Right hindlimb (tissue), 1 donor: ENCODE measurements around the gene PELO.
"Not testable (repeated sequence)": the region's sequence is repeated elsewhere in the genome, so short reads cannot be mapped to it uniquely, and the experiment has no call there.

Experiments used
- DNase-seq: peaks from one replicate; pipeline ENCODE4 v3.0.0-alpha.2; 2018

Gene PELO

GRCh38 chr5:52802272-52802973 is 14.7 kb downstream of the PELO start:
- no peak for DNase-seq

DNA sequence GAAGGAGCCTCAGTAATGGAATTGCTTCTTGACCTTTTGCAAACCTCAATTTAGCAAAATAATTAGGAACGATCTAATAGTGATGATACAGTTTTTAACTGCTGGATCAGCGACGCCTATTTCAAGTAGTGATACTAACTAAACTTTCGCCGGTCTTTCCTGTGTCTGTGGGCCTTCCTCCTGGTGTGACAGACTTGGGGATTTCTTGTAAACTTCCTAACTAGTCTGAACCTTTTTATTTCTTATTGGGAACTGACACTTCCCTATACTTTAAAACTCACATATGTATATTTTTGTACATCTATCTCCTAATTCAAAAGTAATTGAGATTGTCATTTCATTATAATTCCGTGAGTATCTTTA is 15.2 kb downstream of the PELO start:
- DNase-seq = no peak

- DNase-seq = no peak
These were observed 16.7 kb downstream of the PELO start for GRCh38 chr5:52804387-52804791.

- no peak for DNase-seq
These were observed 17.3 kb downstream of the PELO start for GRCh38 chr5:52804981-52805380.

DNA sequence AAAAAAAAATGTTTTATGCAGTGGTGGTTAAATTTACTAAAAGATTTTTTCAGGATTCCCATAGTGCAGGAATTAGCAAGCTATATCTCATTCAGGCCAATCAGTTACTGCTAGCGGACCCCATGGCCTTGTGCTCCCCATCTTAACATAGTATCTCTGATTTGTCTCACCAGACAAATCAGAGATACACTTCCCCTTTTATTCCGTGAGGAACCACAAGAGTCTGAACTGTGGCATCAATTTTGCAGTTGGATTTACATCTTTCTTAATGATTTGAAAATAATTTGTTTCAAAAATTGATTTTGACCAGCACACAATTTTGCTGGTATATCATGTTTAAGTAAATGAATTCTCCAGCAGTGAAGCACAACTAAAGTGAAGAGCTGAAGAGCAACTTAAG is 17.9 kb downstream of the PELO start:
- no peak for DNase-seq

- DNase-seq = no peak
These were observed 19.3 kb downstream of the PELO start for GRCh38 chr5:52807037-52807436.

DNA sequence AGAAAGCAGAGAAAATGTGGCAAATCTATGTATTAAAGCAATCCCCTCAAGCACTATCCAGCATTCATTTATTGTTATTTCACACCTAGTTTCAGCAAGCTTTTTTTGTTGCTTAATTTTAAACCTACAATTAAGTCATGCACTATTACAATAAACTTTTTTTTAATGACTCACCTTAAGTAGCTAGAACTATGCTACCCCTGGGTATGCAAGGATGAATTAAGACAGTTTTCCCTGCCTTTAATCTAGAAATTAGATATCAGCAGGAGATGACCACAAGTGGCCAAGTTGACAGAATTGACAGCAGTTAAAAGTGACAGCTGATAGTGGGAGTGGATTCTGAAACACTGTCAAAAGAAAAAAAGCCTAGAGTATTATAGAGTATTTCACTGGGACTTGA is 20.0 kb downstream of the PELO start:
- no peak for DNase-seq

GRCh38 chr5:52808316-52808901 is 20.7 kb downstream of the PELO start:
- no peak for DNase-seq

- DNase-seq = no peak
These were observed 22.2 kb downstream of the PELO start for GRCh38 chr5:52809884-52810283.

GRCh38 chr5:52810426-52810825 is 22.7 kb downstream of the PELO start:
- DNase-seq = no peak

- no peak for DNase-seq
These were observed 23.5 kb downstream of the PELO start for GRCh38 chr5:52811067-52811749.

GRCh38 chr5:52814352-52815148 is 26.8 kb downstream of the PELO start:
- no peak for DNase-seq

DNA sequence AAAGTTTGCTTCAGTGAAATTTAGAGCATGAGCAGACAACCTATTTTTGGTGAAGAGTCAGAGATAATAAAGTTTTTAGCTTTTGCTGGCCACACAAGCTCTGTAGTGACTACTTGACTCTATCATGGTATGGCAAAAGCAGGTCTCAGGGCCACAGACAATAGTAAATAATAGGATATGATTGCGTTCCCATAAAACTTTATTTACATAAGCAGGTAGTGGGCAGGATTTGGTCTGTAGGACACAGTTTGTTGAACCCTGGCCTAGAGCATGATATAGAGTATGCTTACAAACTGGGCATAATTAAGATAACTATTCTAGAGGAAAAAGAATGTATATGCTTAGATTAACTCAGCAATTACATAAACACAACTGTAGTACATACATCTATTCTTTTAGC is 30.1 kb downstream of the PELO start:
- no peak for DNase-seq

- DNase-seq = no peak
These were observed 30.6 kb downstream of the PELO start for GRCh38 chr5:52818360-52818759.

DNA sequence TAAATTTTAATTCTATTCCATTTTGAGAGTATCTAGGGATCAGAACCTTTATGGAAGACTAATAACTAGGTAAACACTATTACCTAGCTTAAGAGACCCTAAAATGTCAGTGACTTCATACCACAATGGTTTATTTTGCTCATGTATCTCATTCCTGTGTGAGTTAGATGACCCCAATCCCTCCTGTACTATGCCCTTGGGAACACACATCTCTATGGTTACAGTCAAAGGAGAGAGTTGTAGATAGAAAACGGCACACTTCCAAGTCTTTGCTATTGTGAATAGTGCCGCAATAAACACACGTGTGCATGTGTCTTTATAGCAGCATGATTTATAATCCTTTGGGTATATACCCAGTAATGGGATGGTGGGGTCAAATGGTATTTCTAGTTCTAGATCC is 31.1 kb downstream of the PELO start:
- not testable (repeated sequence) for DNase-seq

DNA sequence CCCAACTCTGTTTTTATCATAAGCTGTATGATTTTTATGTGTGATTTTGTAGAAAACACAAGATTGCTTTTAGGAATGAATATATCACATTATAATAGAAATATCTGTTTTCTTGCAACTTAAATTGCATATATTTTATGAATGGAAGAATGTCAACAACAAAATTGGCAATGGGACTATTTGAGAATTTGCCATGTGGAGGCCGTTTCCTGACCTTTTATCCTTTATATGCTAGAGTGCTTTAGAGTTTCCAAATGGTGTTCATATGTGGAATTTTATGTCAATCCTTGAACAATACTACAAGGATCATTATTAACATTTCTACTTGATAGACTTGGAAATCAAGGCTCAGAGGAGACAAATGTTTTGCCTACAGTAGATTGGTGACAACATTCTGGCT is 34.2 kb downstream of the PELO start:
- DNase-seq = no peak

- DNase-seq = peak; percentile 79
These were observed 34.7 kb downstream of the PELO start for GRCh38 chr5:52822437-52822836.

GRCh38 chr5:52824827-52825226 is 37.1 kb downstream of the PELO start:
- no peak for DNase-seq

DNA sequence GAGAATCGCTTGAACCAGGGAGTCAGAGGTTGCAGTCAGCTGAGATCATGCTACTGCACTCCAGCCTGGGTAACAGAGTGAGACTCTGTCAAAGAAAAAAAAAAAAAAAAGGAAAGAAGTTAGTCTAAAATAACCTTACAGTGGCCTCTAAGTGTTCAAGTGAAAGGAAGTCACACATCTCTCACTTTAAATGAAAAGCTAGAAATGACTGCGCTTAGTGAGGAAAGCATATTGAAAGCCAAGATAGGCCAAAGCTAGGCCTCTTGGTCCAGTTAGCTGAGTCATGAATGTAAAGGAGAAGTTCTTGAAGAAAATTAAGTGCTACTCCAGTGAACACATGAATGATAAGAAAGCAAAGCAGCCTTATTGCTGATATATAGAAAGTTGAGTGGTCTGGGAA is 38.1 kb downstream of the PELO start:
- DNase-seq = no peak

DNA sequence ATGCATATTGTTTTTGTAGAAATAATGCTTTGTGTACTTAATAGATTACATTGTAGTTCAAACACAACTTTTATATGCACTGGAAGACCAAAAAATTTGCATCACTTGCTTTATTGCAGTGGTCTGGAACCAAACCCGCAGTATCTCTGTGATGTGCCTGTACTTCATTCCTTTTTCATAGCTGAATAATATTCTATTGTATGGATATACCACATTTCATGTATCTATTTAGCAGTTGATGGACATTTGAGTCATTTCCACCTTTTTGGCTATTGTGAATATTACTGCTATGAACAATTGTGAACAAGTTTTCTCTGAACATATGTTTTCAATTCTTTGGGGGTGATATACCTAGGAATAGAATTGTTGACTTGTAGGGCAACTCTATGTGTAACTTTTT is 40.1 kb downstream of the PELO start:
- no peak for DNase-seq

GRCh38 chr5:52829664-52830063 is 41.9 kb downstream of the PELO start:
- DNase-seq = no peak

DNA sequence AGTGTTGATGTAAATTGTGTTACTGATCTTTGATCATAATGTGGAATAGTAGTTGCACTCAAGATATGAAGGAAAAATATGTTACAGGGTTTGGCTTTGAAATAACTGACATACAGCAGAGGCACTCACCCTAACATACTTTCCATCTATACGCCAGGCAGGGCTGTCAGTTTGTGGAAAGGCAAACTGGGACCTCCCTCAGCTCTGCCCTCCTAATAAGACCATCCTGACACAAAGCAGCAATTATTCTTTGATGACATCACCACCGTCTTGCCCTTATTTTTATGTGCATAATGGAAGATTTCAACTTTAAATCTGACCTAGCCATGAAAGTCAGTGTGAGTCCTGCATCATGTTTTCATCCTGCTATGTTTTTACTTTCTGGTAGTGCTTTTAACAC is 42.9 kb downstream of the PELO start:
- DNase-seq = no peak

GRCh38 chr5:52831786-52832511 is 44.2 kb downstream of the PELO start:
- DNase-seq = no peak
